Measurements from ENCODE around the gene PHACTR1. TPM values are rescaled to one million over a fixed set of nuclear protein-coding genes. Genes with fewer than 3 reads are reported as not detected.

The PHACTR1 gene
- polyA plus RNA-seq, 1 of the 3 experiments (the other 2 are of a cell fraction), result 0.12 TPM

- CTCF ChIA-PET, result no interaction called here
- Histone ChIP-seq H3F3A (replicated peaks; ENCODE audit: insufficient read depth) (no peaks in the 10 kb centered on the region), H3K4me3 (ENCODE audit: low read depth in 2 of 2, low read length in 1 of 2) (no peak overlapping the region), H3K27ac (ENCODE audit: low read depth in 2 of 2, low read length in 1 of 2) (no peak overlapping the region), H3K4me2 (no peak overlapping the region), H3K9me3 (no peaks in the 10 kb centered on the region), H4K20me1 (ENCODE audit: insufficient read depth) (no peaks in the 10 kb centered on the region), H3K36me3 (replicated peaks in 1 of 2; ENCODE audit: control insufficient read depth in 1 of 2, insufficient read depth in 2 of 2, low read length in 1 of 2) (no peaks in the 10 kb centered on the region), H3K9me2 (no peaks in the 10 kb centered on the region), H2AFZ (ENCODE audit: low read depth) (no peak overlapping the region), H3K27me3 (ENCODE audit: insufficient read depth) (no peaks in the 10 kb centered on the region), H3K79me2 (ENCODE audit: insufficient read depth) (no peaks in the 10 kb centered on the region), H3K4me1 (ENCODE audit: control insufficient read depth in 1 of 2, insufficient read depth in 2 of 2, low read depth in 1 of 2, low read length in 1 of 2) (no peaks in the 10 kb centered on the region), H3K9ac (no peak overlapping the region)
- 39% methylated on average over 3 of the region's 3 CpGs for WGBS (ENCODE audit: low lambda C conversion rate)
- POLR2A ChIA-PET, result no interaction called here
- TF ChIP-seq JUND (IDR thresholded peaks at IDR 0.05), result no peak
- TF ChIP-seq NRF1 (IDR thresholded peaks at IDR 0.05; ENCODE audit: low read depth, low read length), result no peak
- TF ChIP-seq ELF1 (IDR thresholded peaks at IDR 0.05), result no peak
- no peak for TF ChIP-seq USF1 (IDR thresholded peaks at IDR 0.05; ENCODE audit: borderline replicate concordance, low read depth)
- no peak for TF ChIP-seq RAD21 (IDR thresholded peaks at IDR 0.05; ENCODE audit: low read length)
- no peak for TF ChIP-seq PBX3 (IDR thresholded peaks at IDR 0.05)
- no peak for TF ChIP-seq IRF3 (IDR thresholded peaks at IDR 0.05; ENCODE audit: low read depth, low read length)
- TF ChIP-seq MEF2A (IDR thresholded peaks at IDR 0.05; ENCODE audit: borderline replicate concordance, low read depth), result no peak
- no peak for TF ChIP-seq FOSL2 (IDR thresholded peaks at IDR 0.05; ENCODE audit: borderline replicate concordance, low read depth)
- no peak for TF ChIP-seq CTCF (IDR thresholded peaks at IDR 0.05)
- TF ChIP-seq CHD2 (IDR thresholded peaks at IDR 0.05; ENCODE audit: low read length, partially characterized antibody), result no peak
- no peak for TF ChIP-seq SMC3 (IDR thresholded peaks at IDR 0.05; ENCODE audit: low read depth, low read length)
- TF ChIP-seq GATA2 (CRISPR knock-in tag; IDR thresholded peaks at IDR 0.05), result no peak
- no peak for TF ChIP-seq EZH2phosphoT487 (IDR thresholded peaks at IDR 0.05; ENCODE audit: borderline replicate concordance, low read depth)
- no peak for TF ChIP-seq TAF1 (IDR thresholded peaks at IDR 0.05; ENCODE audit: borderline replicate concordance, low read depth, low read length)
- TF ChIP-seq FOXM1 (IDR thresholded peaks at IDR 0.05; ENCODE audit: low read depth), result no peak
- TF ChIP-seq MXI1 (IDR thresholded peaks at IDR 0.05; ENCODE audit: low read depth, low read length), result no peak
- TF ChIP-seq TEAD4 (IDR thresholded peaks at IDR 0.05; ENCODE audit: borderline replicate concordance, insufficient read depth), result no peak
- no peak for TF ChIP-seq USF2 (IDR thresholded peaks at IDR 0.05; ENCODE audit: borderline replicate concordance, low read depth, low read length)
- TF ChIP-seq GABPA (IDR thresholded peaks at IDR 0.05; ENCODE audit: low read depth), result no peak
- no peak for DNase-seq
These were observed 6.9 kb upstream of the PHACTR1 start for GRCh38 chr6:12709556-12710232.

Measured in SK-N-SH (cell line).